H1 (cell line): ENCODE data around the gene CRTAP. TPM values are rescaled to one million over a fixed set of nuclear protein-coding genes. Genes with fewer than 3 reads are reported as not detected.

ENCODE experiments used
- CTCF ChIA-PET: fragments of 300-600 bp; sonication (Branson Sonifier 250); formaldehyde crosslinking; loops from one replicate; lab custom pipeline; 2021; ENCODE audit not compliant: partially characterized antibody; lab: Charles Lee
- POLR2A ChIA-PET: fragments of 300-600 bp; sonication (Branson Sonifier 250); formaldehyde crosslinking; loops from one replicate; lab custom pipeline; 2021; ENCODE audit warnings: inconsistent platforms; ENCODE audit not compliant: partially characterized antibody; lab: Charles Lee
- DNase-seq, 2 experiments: peaks; one replicate each; pipeline versions ENCODE4 v3.0.0 to v3.0.0-alpha.2; 2010 to 2022; ENCODE audit warnings: low spot score in 2 of 2, low read depth in 1 of 2, mixed read lengths in 1 of 2
- FAIRE-seq: peaks from 2 replicates; lab custom pipeline; 2011; peaks lifted over from hg19 to GRCh38; lab: Jason Lieb, UNC
- H2AFZ ChIP-seq: 2 replicates; pipeline ENCODE4 v1.8.1; 2012; ENCODE audit warnings: low read length, inconsistent platforms
- H2AK5ac ChIP-seq: 2 replicates; pipeline ENCODE4 v1.6.1; 2013; ENCODE audit warnings: low read depth, low read length
- H2BK120ac ChIP-seq: replicated peaks from 2 replicates; pipeline ENCODE3; 2013; ENCODE audit warnings: low read depth, low read length, inconsistent platforms
- H2BK12ac ChIP-seq: 2 replicates; pipeline ENCODE4 v1.6.1; 2013; ENCODE audit warnings: low read depth, low read length
- H2BK15ac ChIP-seq: 2 replicates; pipeline ENCODE4 v1.6.1; 2013; ENCODE audit warnings: low read length
- H2BK20ac ChIP-seq: 2 replicates; pipeline ENCODE4 v1.6.1; 2013; ENCODE audit warnings: low read length
- H2BK5ac ChIP-seq: 2 replicates; pipeline ENCODE4 v1.6.1; 2013; ENCODE audit warnings: low read depth, low read length
- H3K14ac ChIP-seq: 2 replicates; pipeline ENCODE4 v1.6.1; 2013; ENCODE audit warnings: inconsistent platforms; ENCODE audit not compliant: insufficient read length
- H3K18ac ChIP-seq: 2 replicates; pipeline ENCODE4 v1.6.1; 2013; ENCODE audit warnings: low read length; ENCODE audit errors: extremely low read depth
- H3K23ac ChIP-seq: 2 replicates; pipeline ENCODE4 v1.6.1; 2013; ENCODE audit warnings: inconsistent platforms; ENCODE audit not compliant: insufficient read length
- H3K23me2 ChIP-seq: 2 replicates; pipeline ENCODE4 v1.6.1; 2013; ENCODE audit warnings: low read depth, low read length
- H3K27ac ChIP-seq: 2 replicates; pipeline ENCODE4 v1.6.1; 2011; ENCODE audit warnings: low read depth, low read length, inconsistent platforms
- H3K27me3 ChIP-seq, 4 experiments: replicated peaks in 1 of 4; 1 replicate in 1 of 4; 2 replicates in 3 of 4; pipeline versions ENCODE4 v1.6.1 to v1.8.1; 2011 to 2013; ENCODE audit warnings: low read length in 3 of 4, mild to moderate bottlenecking in 3 of 4, inconsistent platforms in 2 of 4, mixed read lengths in 2 of 4, moderate library complexity in 1 of 4; ENCODE audit not compliant: control insufficient read depth in 3 of 4, insufficient read depth in 3 of 4; ENCODE audit errors: extremely low read depth in 1 of 4
- H3K36me3 ChIP-seq, 4 experiments: 2 replicates each; pipeline versions ENCODE4 v1.6.1 to v1.8.1; 2011 to 2013; ENCODE audit warnings: mild to moderate bottlenecking in 4 of 4, low read length in 3 of 4, moderate library complexity in 2 of 4, control low read depth in 1 of 4, inconsistent platforms in 1 of 4; ENCODE audit not compliant: insufficient read depth in 4 of 4, control insufficient read depth in 2 of 4
- H3K4ac ChIP-seq: replicated peaks from 2 replicates; pipeline ENCODE3; 2013; ENCODE audit warnings: low read length, low read depth, mixed read lengths, inconsistent platforms; ENCODE audit not compliant: insufficient read length
- H3K4me1 ChIP-seq, 4 experiments: replicated peaks in 1 of 4; 1 replicate in 1 of 4; 2 replicates in 3 of 4; pipeline versions ENCODE4 v1.6.1 to v1.8.1; 2011 to 2013; ENCODE audit warnings: low read length in 3 of 4, inconsistent platforms in 2 of 4, mixed read lengths in 1 of 4; ENCODE audit not compliant: insufficient read depth in 4 of 4, control insufficient read depth in 3 of 4
- H3K4me2 ChIP-seq, 2 experiments: 2 replicates each; pipeline versions ENCODE4 v1.6.1 to v1.8.1; 2011 to 2013; ENCODE audit warnings: low read depth in 2 of 2, low read length in 2 of 2, control low read depth in 1 of 2, inconsistent platforms in 1 of 2, mild to moderate bottlenecking in 1 of 2; ENCODE audit not compliant: insufficient read depth in 1 of 2
- H3K4me3 ChIP-seq, 4 experiments: fragments of 200-600, 300-600 bp in 1 of 4; sonication (generic), shearing (Covaris generic), sonication (Bioruptor Twin) in 1 of 4; 2 replicates each; pipeline versions ENCODE4 v1.5.1 to v1.8.1; 2011 to 2016; ENCODE audit warnings: low read length in 4 of 4, low read depth in 3 of 4, control low read depth in 2 of 4, inconsistent platforms in 2 of 4, mild to moderate bottlenecking in 2 of 4, mixed read lengths in 1 of 4, moderate library complexity in 1 of 4; ENCODE audit not compliant: insufficient read depth in 2 of 4; ENCODE audit errors: extremely low read depth in 1 of 4
- H3K56ac ChIP-seq: replicated peaks from 2 replicates; pipeline ENCODE3; 2013; ENCODE audit warnings: low read depth, mild to moderate bottlenecking, mixed read lengths, low read length, inconsistent platforms; ENCODE audit not compliant: insufficient read length
- H3K79me1 ChIP-seq: 2 replicates; pipeline ENCODE4 v1.6.1; 2013; ENCODE audit warnings: low read depth, low read length, control low read depth
- H3K79me2 ChIP-seq, 2 experiments: 2 replicates each; pipeline versions ENCODE4 v1.6.1 to v1.8.1; 2012 to 2013; ENCODE audit warnings: low read length in 2 of 2, mild to moderate bottlenecking in 2 of 2, inconsistent platforms in 1 of 2; ENCODE audit not compliant: insufficient read depth in 2 of 2, control insufficient read depth in 1 of 2
- H3K9ac ChIP-seq, 4 experiments: replicated peaks in 1 of 4; 1 replicate in 1 of 4; 2 replicates in 3 of 4; pipeline versions ENCODE4 v1.6.1 to v1.8.1; 2011 to 2013; ENCODE audit warnings: low read depth in 3 of 4, low read length in 3 of 4, control low read depth in 2 of 4, mild to moderate bottlenecking in 2 of 4, moderate library complexity in 2 of 4, inconsistent platforms in 1 of 4; ENCODE audit errors: extremely low read depth in 1 of 4
- H3K9me3 ChIP-seq, 2 experiments: 2 replicates each; pipeline versions ENCODE4 v1.6.1 to v1.8.1; 2012 to 2013; ENCODE audit warnings: mild to moderate bottlenecking in 2 of 2, moderate library complexity in 2 of 2, control low read depth in 1 of 2, inconsistent platforms in 1 of 2, low read depth in 1 of 2, low read length in 1 of 2, mixed read lengths in 1 of 2; ENCODE audit not compliant: insufficient read depth in 2 of 2
- H4K20me1 ChIP-seq, 2 experiments: replicated peaks in 1 of 2; 2 replicates each; pipeline versions ENCODE3 to v1.8.1; 2011 to 2013; ENCODE audit warnings: inconsistent platforms in 2 of 2, low read length in 2 of 2, mild to moderate bottlenecking in 1 of 2; ENCODE audit not compliant: insufficient read depth in 2 of 2, control insufficient read depth in 1 of 2
- H4K5ac ChIP-seq: 2 replicates; pipeline ENCODE4 v1.6.1; 2013; ENCODE audit warnings: low read length, low read depth, mixed read lengths, inconsistent platforms; ENCODE audit not compliant: insufficient read length
- H4K8ac ChIP-seq: 2 replicates; pipeline ENCODE4 v1.8.0; 2013; ENCODE audit warnings: mild to moderate bottlenecking, moderate library complexity, low read length, inconsistent platforms; ENCODE audit not compliant: insufficient read depth; ENCODE audit errors: extremely low read depth
- H4K91ac ChIP-seq: replicated peaks from 2 replicates; pipeline ENCODE3; 2013; ENCODE audit warnings: low read length, mixed read lengths, inconsistent platforms; ENCODE audit not compliant: insufficient read length
- ASH2L ChIP-seq: fragments of 200-600, 300-600 bp; sonication (generic); IDR thresholded peaks from one replicate; pipeline ENCODE4 v1.7.1; 2017; ENCODE audit warnings: low read length
- CHD2 ChIP-seq: IDR thresholded peaks from 2 replicates; pipeline ENCODE4 v1.6.1; 2012; ENCODE audit warnings: low read length, improper control_type of control experiment
- GABPA ChIP-seq: IDR thresholded peaks from 2 replicates; pipeline ENCODE4 v1.6.1; 2011; ENCODE audit warnings: mild to moderate bottlenecking, low read length, moderate library complexity, borderline replicate concordance; ENCODE audit not compliant: insufficient read depth
- HDAC2 ChIP-seq, 2 experiments: fragments of 300-600 bp in 1 of 2; sonication (generic) in 1 of 2; IDR thresholded peaks; 2 replicates each; pipeline ENCODE4 v1.6.1; 2011 to 2012; ENCODE audit warnings: low read depth in 2 of 2, low read length in 2 of 2, mild to moderate bottlenecking in 2 of 2, moderate library complexity in 2 of 2, borderline replicate concordance in 1 of 2, inconsistent platforms in 1 of 2
- NANOG ChIP-seq: IDR thresholded peaks from 2 replicates; pipeline ENCODE4 v1.6.1; 2011; ENCODE audit warnings: low read length, low read depth, mild to moderate bottlenecking, inconsistent platforms; ENCODE audit not compliant: insufficient read depth, poor library complexity, severe bottlenecking
- RBBP5 ChIP-seq: IDR thresholded peaks from 2 replicates; pipeline ENCODE4 v1.7.1; 2012; ENCODE audit warnings: low read depth, mild to moderate bottlenecking, inconsistent platforms, low read length, moderate library complexity, borderline replicate concordance
- RNF2 ChIP-seq: fragments of 200-900, 300-1000 bp; sonication (generic); IDR thresholded peaks from 2 replicates; pipeline ENCODE4 v1.7.1; 2016; ENCODE audit warnings: borderline replicate concordance, low read depth, mild to moderate bottlenecking, antibody characterized with exemption, low read length; ENCODE audit not compliant: poor library complexity, severe bottlenecking; ENCODE audit errors: missing control alignments
- SP1 ChIP-seq: IDR thresholded peaks from 2 replicates; pipeline ENCODE4 v1.6.1; 2011; ENCODE audit warnings: low read depth, low read length
- WGBS, 2 experiments: shearing (Covaris generic) in 1 of 2; methylation state at CpG; one replicate each; pipeline versions ENCODE4 v1.1.6 to v1.1.7; 2013 to 2015; ENCODE audit warnings: low lambda C conversion rate in 2 of 2, mixed read lengths in 2 of 2, inconsistent platforms in 1 of 2, low coverage in 1 of 2, missing lambda C conversion rate in 1 of 2; ENCODE audit not compliant: insufficient replicate concordance in 2 of 2, insufficient coverage in 1 of 2, insufficient read length in 1 of 2; ENCODE audit errors: extremely low coverage in 1 of 2, missing lambda C conversion rate in 1 of 2; 5-methylcytosine and 5-hydroxymethylcytosine counted together
- polyA plus RNA-seq, 7 experiments: library from polyadenylated mRNA; depleted of rRNA in 3 of 7; stranded (reverse) in 5 of 7; unstranded in 2 of 7; fragments of >200 nt in 5 of 7; fragments of 200-250 nt in 2 of 7; gene quantifications; 1 replicate in 5 of 7; 2 replicates in 1 of 7; 4 replicates in 1 of 7; pipeline versions ENCODE4 v1.2.1 to v1.2.3, GENCODE V29; 2011 to 2013; ENCODE audit warnings: missing spikeins in 2 of 7, mixed read lengths in 2 of 7
- total RNA-seq: library from RNA; stranded (reverse); fragmentation: NEBNext Ultra II Directional; extraction: Animal tissue kit (Norgen Biotek cat#: 25700); gene quantifications from 2 replicates; pipeline ENCODE4 v1.2.1, GENCODE V29; 2021
- TF ChIP-seq, protein P1 (sequence below), 3 experiments: IDR thresholded peaks; 1 replicate in 2 of 3; 2 replicates in 1 of 3; pipeline versions ENCODE4 v1.5.1 to v1.6.1; 2011; ENCODE audit warnings: low read length in 3 of 3, mild to moderate bottlenecking in 3 of 3, inconsistent platforms in 2 of 3, low read depth in 1 of 3, moderate library complexity in 1 of 3; ENCODE audit not compliant: insufficient read depth in 1 of 3; ENCODE audit errors: control extremely low read depth in 1 of 3

Gene CRTAP
- total and polyA plus RNA-seq, 2 of the 8 experiments (the other 6 are each of a cell fraction or from before 2014, with no cell fraction given) = 159 to 188 TPM

DNA sequence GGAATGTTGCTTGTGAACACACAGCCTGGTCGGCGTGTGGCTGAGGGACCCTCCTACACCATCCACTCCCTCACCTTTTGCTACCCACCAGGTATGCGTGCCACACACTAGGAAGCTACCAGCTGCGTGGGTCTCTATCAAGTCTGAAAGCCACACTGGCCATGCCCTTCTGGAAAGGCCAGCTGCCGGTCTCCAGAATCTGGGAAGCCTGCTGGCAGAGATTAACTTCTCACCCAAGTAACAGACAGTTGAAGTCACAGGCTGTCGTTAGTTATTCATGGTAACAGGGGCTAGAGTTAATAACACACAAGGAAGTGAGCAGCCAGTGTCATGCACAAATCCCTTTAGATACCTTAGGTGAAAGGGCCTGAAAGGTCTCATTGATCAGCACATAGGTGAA, 56.7 kb downstream of the CRTAP start:
- ChIA-PET CTCF (interaction anchor here (1.4 to 1.6 kb wide), 2 partner anchors 23 to 202 kb away, joined by 4 to 5 read pairs; no protein-coding TSS in a partner anchor), POLR2A (no interaction called here)
- Histone ChIP-seq H3K18ac (no peak overlapping the region), H4K8ac (no peak overlapping the region), H3K79me1 (0 out of 2 replicates have a peak, but pooled peaks cover 3% of the 10 kb centered on the region), H2BK120ac (no peak overlapping the region), H3K27ac (no peak overlapping the region), H4K5ac (no peak overlapping the region), H3K14ac (no peak overlapping the region), H2BK5ac (no peak overlapping the region), H2BK20ac (no peak overlapping the region), H3K36me3 (no peaks in the 10 kb centered on the region), H3K27me3 (no peaks in the 10 kb centered on the region), H3K56ac (no peak overlapping the region), H4K20me1 (no peaks in the 10 kb centered on the region), H3K23me2 (no peaks in the 10 kb centered on the region), H3K4ac (no peak overlapping the region), H3K9ac (no peak overlapping the region), H3K4me3 (no peak overlapping the region), H3K23ac (no peak overlapping the region), H4K91ac (no peak overlapping the region), H2BK15ac (no peak overlapping the region), H3K4me2 (no peak overlapping the region), H2AK5ac (no peak overlapping the region), H2BK12ac (no peak overlapping the region), H3K79me2 (no peaks in the 10 kb centered on the region), H3K9me3 (no peaks in the 10 kb centered on the region), H2AFZ (no peak overlapping the region), H3K4me1 (no peaks in the 10 kb centered on the region)
- WGBS, 2 experiments = 83% methylated on average over 6 of the region's 6 CpGs; no CpG with 5 or more reads in 1 of the 2 experiments
- FAIRE-seq = no peak
- no peak for DNase-seq
- TF ChIP-seq GABPA (no peak), HDAC2 (IDR thresholded peaks at IDR 0.05; ENCODE audit: borderline replicate concordance in 1 of 2, low read depth in 2 of 2, low read length in 2 of 2) (no peak), SP1 (no peak), RBBP5 (no peak), CHD2 (no peak), ASH2L (no peak), RNF2 (no peak), NANOG (no peak)
- TF ChIP-seq, protein P1, sequence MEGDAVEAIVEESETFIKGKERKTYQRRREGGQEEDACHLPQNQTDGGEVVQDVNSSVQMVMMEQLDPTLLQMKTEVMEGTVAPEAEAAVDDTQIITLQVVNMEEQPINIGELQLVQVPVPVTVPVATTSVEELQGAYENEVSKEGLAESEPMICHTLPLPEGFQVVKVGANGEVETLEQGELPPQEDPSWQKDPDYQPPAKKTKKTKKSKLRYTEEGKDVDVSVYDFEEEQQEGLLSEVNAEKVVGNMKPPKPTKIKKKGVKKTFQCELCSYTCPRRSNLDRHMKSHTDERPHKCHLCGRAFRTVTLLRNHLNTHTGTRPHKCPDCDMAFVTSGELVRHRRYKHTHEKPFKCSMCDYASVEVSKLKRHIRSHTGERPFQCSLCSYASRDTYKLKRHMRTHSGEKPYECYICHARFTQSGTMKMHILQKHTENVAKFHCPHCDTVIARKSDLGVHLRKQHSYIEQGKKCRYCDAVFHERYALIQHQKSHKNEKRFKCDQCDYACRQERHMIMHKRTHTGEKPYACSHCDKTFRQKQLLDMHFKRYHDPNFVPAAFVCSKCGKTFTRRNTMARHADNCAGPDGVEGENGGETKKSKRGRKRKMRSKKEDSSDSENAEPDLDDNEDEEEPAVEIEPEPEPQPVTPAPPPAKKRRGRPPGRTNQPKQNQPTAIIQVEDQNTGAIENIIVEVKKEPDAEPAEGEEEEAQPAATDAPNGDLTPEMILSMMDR (IDR thresholded peaks at IDR 0.05; ENCODE audit: control extremely low read depth in 1 of 3, insufficient read depth in 1 of 3, low read depth in 1 of 3, low read length in 3 of 3) = no peak
